HFF-Myc (cell line): ENCODE measurements around the gene EZR.

Source experiments
- DNase-seq: peaks from one replicate; pipeline ENCODE4 v3.0.0-alpha.2; 2011; ENCODE audit warnings: low read depth; ENCODE audit errors: extremely low read depth
- H3K4me3 ChIP-seq: replicated peaks from 2 replicates; pipeline ENCODE4 v1.5.1; 2011; ENCODE audit warnings: low read depth, mild to moderate bottlenecking, control low read depth, low read length
- TF ChIP-seq, protein P1 (sequence below): IDR thresholded peaks from 2 replicates; pipeline ENCODE4 v1.5.1; 2012; ENCODE audit warnings: mild to moderate bottlenecking, low read depth, low read length, control low read depth; ENCODE audit errors: missing control alignments

EZR gene

DNA sequence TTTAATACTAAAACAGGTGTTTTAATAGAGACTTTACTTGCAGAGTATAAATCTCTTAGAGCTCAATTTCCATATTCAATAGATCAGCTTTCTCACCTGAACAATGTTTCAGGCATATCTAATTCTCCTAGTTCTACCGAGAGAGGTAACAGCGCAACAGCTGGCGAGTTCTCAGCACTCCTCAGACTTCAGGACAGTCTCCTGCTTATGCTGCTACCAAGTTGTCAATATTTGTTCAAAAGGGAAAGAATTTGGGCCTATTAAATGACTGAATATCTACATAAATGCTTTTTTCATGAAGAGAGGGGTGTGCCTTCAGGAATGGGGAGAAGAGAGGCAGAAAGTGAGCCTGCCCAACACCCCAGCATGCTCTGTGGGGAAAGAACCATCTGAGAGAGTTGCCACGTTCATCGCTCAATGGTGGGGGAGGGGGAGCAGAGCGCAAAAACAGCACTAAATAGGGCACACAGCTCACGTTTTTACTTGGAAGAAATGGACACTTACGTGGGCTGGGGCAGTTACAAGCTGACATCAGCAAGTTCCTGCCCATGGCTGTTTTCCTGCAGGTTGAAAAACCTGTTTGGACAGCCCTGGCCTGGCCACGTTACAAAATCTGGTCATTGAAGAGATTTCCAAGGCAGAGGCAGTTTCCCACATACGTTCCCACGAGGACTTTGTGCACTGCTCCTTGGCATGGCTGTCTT, 38.0 kb downstream of the EZR start:
- TF ChIP-seq, protein P1, sequence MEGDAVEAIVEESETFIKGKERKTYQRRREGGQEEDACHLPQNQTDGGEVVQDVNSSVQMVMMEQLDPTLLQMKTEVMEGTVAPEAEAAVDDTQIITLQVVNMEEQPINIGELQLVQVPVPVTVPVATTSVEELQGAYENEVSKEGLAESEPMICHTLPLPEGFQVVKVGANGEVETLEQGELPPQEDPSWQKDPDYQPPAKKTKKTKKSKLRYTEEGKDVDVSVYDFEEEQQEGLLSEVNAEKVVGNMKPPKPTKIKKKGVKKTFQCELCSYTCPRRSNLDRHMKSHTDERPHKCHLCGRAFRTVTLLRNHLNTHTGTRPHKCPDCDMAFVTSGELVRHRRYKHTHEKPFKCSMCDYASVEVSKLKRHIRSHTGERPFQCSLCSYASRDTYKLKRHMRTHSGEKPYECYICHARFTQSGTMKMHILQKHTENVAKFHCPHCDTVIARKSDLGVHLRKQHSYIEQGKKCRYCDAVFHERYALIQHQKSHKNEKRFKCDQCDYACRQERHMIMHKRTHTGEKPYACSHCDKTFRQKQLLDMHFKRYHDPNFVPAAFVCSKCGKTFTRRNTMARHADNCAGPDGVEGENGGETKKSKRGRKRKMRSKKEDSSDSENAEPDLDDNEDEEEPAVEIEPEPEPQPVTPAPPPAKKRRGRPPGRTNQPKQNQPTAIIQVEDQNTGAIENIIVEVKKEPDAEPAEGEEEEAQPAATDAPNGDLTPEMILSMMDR = no peak
- no peak for DNase-seq
- H3K4me3 ChIP-seq = no peak overlapping the region

GRCh38 chr6:158780246-158780884, 38.8 kb downstream of the EZR start:
- no peak for DNase-seq
- no peak overlapping the region for H3K4me3 ChIP-seq
- TF ChIP-seq, protein P1 = no peak

DNA sequence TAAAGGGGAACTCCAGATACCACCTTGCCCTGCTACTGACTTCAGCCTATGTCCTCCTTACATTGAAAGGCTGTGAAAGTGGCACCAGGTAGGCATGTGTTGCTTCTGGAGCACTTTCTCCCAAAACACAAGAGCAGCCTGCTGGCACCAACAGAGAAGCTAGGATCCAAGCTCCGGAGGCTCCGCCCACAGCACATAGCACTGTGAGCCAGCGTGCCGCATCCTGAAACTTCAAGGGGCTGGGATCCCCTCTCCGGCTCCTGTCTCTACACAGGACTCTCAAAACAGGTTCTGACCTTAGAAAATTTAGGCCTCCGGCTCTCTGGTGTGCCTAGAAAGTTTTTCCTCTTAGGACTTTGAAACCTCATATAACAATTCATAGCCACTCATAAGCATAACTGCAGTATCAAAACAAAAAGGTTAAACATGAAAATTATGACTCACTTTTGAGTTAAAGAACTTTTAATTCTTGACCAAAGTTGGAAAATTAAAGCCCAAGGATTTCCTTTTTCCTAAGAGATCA, 41.1 kb downstream of the EZR start:
- DNase-seq = no peak
- TF ChIP-seq, protein P1 = no peak
- no peak overlapping the region for H3K4me3 ChIP-seq

GRCh38 chr6:158777510-158777909, 41.7 kb downstream of the EZR start:
- H3K4me3 ChIP-seq = no peak overlapping the region
- TF ChIP-seq, protein P1 = no peak
- no peak for DNase-seq

DNA sequence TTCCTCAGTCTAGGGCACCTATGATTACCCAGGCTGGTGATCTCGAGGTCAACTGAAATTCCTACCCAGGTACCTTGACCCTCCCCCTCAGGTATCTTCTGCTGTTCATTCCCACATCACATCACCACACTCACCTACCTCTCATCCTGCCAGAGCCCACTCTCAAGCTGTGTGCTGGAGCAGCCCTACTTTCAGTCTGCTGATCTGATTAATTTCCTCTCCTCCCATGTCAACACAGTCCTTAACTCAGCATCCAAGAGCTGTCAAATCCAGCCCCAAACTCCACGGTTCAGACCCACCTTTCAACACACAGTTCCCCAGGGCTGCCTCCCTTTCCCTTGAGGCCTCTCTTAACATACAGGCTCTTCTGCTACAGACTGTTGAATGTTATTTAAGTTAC, 42.4 kb downstream of the EZR start:
- TF ChIP-seq, protein P1 = no peak
- no peak overlapping the region for H3K4me3 ChIP-seq
- DNase-seq = no peak

DNA sequence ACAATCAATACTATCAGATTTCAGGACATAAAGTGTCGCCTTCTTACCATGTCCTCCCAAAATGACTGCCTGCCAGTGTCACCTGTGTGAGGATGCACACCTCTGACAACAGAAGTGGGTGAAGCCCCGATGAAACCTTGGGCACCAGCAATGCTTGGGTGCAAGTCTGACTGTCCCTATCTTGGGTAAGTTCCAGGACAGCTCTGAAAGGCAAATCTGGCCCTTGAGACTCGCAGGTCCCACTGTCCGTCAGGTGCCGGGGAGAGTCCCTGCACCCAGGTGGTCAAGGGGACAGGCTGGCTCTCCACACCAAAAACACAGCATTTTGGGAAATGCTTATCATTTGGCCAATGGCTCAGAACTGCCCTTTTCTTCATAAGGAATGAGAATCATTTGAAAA, 43.3 kb downstream of the EZR start:
- TF ChIP-seq, protein P1 = no peak
- DNase-seq = no peak
- H3K4me3 ChIP-seq = no peak overlapping the region
